ENCODE results near the gene WIF1.

Gene WIF1, protein sequence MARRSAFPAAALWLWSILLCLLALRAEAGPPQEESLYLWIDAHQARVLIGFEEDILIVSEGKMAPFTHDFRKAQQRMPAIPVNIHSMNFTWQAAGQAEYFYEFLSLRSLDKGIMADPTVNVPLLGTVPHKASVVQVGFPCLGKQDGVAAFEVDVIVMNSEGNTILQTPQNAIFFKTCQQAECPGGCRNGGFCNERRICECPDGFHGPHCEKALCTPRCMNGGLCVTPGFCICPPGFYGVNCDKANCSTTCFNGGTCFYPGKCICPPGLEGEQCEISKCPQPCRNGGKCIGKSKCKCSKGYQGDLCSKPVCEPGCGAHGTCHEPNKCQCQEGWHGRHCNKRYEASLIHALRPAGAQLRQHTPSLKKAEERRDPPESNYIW

DNA sequence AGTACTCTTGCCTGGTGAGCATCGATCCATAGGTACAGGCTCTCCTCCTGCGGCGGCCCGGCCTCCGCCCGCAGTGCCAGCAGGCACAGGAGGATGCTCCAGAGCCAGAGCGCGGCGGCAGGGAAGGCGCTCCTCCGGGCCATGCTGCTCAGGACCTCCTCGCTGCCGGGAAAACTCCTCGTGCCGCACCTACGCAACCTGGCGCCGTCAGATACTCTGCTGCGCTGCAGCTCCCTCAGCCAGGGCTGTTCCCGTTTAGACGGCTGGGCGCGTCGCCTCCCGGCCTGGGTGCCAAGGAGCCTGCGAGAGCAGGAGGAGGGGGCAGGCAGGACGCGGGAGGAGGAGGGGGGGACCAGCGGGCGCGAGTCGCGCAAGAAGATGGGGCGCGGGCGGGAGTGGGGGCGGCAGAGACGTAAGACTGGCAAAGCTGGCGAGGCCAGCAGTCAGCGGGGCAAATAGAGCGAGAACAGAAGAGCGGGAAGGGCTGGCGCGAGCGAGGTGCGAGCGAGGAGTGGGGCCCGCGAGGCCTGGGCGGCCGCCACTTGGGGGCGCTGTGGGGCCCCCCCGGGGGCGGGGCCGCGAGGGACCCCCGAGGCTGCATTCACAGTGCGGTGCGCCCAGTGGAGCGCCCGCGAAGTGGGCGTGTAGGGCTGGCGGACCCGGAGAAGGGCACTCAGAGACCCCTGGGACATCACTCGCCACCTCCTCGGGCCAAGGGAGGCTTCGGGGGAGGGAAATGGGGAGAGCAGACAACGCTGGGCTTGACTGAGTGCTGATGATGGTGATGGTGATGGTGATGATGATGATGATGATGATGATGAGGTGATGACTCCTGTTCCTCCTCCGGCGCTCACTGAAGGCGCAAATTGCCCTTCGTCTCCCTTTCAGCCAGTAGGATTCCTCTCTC, at the start of gene WIF1:
WIF1 (minus strand) TSS at position 257 of the 907 bp plus-strand sequence; CDS start at position 143, 114 bp downstream.
- no peak for DNase-seq

DNA sequence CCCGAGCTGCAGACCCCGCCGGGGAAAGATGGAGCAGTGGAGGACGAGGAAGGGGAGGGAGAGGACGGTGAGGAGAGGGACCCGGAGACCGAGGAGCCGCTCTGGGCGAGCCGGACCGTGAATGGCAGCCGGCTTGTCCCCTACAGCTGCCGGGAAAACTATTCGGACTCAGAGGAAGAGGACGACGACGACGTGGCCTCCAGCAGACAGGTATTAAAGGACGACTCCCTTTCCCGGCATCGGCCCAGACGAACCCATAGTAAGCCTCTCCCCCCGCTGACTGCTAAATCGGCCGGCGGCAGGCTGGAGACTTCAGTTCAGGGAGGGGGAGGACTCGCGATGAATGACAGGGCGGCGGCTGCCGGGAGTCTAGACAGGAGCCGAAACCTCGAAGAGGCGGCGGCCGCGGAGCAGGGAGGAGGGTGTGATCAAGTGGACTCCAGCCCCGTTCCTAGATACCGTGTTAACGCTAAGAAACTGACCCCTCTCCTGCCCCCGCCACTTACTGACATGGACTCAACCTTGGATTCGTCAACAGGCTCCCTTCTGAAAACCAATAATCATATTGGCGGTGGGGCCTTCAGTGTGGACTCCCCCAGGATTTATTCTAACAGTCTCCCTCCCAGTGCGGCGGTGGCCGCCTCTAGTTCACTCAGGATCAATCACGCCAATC, 49.2 kb upstream of the WIF1 start:
- peak; percentile 77 for DNase-seq

DNA sequence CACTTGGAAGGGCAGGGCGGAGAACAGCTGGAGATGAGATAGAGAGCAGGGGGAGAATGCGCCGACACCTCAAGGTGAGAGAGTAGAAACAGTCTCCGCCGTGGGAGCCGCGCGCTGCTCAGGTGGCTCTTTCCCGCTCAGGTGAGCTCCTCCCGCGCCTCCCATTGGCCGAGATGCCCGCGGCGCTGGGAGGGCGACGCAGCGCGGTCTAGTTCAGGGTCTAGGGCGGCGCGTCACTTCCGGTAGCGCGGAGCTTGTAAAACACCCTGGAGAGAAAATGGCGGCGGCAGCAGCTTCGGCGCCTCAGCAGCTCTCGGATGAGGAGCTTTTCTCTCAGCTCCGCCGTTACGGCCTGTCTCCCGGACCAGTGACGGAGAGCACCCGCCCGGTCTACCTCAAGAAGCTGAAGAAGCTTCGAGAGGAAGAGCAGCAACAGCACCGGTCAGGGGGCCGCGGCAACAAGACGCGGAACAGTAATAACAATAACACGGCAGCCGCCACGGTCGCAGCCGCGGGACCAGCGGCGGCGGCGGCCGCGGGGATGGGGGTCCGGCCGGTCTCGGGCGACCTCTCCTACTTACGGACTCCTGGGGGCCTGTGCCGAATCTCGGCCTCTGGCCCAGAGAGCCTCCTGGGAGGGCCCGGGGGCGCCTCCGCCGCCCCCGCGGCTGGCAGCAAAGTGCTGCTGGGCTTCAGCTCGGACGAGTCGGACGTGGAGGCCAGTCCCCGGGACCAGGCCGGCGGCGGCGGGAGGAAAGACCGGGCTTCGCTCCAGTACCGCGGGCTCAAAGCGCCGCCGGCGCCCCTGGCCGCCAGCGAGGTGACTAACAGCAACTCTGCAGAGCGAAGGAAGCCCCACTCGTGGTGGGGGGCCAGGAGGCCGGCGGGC, 48.5 kb upstream of the WIF1 start, which contains the start of gene LEMD3:
LEMD3 (plus strand) TSS at position 264 of the 889 bp plus-strand sequence; CDS start at position 278, 14 bp downstream.
- peak; percentile 95 for DNase-seq

DNA sequence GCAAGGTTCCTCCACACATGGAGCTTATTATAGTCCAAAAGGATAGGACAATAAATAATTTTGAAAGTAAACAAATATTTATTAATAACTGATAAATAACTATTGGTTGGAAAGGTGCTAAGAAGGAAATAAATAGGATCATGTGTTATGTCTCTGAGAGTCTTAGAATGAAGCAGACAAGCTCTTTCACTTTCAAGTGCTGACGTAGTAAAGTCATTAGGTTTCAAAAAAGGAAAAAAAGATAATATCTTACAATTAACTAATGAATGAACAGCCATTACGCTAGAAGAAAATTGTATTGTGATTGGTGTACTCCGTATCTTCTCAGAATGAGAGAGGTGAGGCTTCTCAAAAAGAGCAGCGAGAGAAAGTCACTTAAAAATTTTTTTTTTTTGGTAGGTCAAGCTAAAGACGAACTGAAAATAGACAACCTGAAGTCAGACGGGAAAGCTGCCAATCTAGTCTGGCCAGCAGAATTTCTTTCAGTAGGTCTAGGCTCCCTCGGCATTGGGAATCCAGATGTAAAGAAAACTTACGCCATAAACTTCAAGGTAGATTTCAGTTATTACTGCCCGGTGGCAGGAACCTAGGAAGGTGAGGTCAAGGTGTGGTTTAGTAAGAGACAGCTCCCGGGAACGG, 47.7 kb upstream of the WIF1 start:
- DNase-seq, result peak; percentile 37

DNA sequence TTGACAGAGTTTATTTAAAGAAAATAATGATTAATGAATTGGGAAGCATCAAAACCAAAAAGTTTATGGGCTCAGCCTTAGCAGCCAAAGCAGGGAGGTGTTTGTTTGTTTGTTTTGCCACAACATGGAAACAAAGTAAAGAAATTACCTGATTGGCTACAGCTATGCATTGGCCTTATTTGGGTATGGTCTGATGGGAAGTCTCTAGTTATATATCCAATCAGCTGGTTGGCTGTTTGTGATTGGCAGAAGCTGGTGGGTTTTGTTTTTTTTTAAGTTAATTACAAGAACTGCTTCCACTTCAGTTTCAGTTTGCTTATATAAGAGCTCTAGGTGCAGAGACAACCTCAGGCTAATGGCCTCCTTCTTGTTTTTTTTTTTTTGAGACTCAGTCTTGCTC, 43.7 kb upstream of the WIF1 start:
- no peak for DNase-seq

DNA sequence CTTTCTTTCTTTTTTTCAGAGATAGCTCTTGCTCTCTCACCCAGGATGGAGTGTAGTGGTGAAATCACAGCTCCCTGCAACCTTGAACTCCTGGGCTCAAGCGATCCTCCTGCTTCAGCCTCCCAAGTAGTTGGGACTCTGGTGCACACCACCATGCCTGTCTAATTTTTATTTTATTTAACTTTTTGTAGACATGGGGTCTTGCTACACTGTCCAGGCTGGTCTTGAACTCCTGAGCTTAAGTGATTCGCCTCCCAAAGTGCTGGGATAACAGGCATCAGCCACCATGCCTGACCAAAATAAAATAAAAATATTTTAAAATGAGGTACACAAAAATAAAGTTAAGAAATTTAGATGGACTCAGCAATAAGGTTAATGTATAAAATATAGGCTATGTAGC, 43.1 kb upstream of the WIF1 start:
- DNase-seq, result no peak

DNA sequence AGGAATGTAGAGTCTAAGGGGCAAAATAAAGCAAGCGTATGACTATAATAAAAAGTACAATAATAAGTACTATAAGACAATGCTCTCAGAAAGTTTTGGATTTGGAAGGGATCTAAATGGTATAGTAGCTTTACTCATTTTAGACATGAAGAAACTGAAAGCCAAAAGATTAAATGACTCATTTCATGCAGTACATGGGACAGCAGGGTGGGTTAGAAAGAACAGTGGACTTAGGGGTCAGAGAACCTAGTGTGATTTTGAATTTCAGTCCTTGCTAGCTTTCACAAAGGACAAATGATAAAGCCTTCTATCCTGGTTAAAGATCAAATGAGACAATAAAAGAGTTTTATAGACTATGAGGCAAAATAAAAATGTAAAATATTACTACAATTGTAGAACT, 41.5 kb upstream of the WIF1 start:
- no peak for DNase-seq

DNA sequence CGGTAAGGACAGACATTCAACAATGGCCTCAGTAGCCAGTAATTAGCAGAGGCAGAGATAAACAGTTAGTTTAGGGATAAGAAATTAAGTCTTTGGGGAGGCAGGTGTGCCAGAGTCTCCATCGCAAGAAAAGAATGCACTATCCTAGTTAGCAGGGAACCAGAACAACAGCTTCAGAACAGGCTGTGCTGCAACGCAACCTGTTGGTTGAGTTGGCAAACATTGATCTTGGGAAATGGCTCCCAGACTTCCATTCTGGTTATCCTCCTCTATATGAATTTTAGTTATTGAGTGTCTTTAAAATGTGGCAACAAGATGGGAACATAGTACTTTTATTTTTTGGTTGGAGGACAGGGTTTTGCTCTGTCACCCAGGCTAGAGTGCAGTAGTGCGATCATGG, 36.0 kb upstream of the WIF1 start:
- DNase-seq, result no peak

DNA sequence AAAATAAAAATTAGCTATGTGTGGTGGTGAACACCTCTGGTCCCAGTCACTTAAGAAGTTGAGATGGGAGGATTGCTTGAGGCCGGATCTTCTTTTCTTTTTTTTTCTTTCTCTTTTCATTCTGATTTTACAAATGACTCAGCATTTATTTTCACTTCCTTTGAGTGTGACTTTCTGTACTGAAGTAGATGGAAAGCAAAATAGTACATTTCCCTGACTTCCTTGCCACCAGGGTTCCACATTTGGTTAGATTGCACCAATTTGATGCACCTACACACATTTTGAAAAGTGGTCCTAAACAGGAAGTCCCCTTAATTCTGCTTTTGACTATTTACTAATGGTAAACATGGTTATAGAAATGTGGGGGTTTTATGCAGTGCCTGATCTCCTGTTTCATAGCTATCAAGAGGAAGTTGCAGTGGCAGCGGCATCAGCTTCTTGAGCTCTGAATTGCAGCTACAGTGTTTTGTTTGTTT, 35.3 kb upstream of the WIF1 start:
- DNase-seq, result peak; percentile 21

DNA sequence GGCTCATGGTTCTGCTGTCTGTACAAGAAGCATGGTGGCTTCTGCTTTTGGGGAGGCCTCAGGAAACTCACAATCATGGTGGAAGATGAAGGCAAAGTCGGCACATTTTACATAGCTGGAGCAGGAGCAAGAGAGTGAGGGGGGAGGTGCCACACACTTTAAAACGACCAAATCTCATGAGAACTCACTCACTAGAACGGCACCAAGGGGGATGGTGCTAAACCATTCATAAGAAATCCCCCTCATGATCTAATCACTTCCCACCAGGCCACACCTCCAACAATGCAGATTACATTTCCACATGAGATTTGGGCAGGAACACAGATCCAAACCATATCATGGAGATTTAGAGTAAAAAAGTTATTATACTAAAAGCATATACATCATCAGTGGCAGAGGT, 34.7 kb upstream of the WIF1 start:
- DNase-seq, result no peak

DNA sequence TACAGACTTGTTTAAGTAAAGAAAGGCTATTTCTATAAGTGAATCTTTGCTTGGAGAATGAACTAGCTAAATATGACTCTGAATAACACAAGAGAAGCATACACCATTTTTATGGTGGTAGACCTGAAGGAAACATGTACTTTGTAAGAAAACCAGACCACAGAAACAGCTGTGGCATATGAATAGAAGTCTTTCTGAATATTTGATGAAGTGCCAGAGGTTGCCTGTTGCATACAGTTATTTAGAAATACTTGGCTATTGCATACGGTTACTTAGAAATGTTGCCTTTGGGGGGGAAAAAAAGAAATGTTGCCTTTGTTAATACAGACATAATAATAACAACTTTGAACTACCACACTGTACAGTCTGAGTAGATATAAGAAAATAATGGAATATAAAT, 31.5 kb upstream of the WIF1 start:
- DNase-seq, result no peak

DNA sequence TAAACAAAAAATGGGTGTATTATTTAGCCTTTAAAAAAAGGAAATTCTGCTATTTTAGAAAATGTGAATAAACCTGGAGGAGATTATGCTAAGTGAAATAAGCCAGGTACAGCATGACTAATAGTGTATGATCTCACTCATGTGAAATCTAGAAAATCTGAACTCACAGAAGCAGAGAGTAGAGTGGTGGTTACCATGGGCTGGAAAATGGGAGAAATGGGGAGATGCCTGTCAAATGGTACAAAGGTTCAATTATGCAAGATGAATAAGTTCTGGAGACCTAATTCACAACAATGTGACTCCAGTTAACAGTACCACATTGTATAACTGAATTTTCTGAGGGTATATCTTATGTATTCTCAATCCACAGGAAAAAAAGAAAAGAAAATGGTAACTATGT, 30.9 kb upstream of the WIF1 start:
- DNase-seq, result no peak

DNA sequence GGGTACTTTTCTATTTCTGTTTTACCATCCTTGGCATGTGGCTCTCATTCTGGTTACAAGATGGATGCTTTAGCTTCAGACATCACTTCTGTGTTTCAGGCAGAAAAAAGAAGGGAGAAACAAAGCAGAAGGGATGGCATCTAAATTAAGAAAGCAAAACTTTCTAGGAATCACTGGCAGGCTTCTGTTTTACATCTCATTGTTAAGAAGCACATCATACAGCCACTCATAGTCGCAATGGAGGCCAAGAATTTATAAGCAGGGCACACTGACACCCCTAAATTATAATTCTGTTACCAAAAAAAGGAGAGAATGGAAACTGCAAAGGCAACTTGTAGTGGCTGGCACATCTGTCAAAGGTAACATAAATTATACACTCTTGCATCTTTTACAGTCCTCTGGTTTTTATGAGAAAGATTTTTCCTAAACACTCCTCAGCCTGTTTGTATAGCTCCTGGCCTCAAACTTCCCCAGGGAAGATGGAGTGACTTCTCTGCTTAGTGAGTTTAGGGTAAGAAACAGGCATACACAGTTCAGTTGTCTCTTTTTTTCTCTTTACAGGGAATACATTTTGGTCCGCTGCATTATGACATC, 26.3 kb upstream of the WIF1 start:
- DNase-seq, result no peak

DNA sequence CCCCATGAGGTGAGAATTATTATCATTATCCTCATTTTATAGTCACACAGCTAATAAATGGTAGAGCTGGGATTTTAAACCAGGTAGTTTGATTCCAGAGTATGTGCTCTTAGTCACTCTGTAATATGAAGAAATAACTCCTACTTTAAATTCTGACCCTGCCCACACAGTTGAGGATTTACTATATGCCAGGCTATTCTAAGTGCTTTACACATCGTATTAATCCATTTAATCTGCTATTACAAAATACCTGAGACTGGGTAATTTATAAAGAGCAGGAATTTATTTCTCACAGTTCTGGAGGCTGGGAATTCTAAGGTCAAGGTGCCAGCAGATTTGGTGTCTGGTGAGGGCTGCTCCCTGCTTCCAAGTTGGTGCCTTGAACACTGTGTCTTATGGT, 19.6 kb upstream of the WIF1 start:
- no peak for DNase-seq

DNA sequence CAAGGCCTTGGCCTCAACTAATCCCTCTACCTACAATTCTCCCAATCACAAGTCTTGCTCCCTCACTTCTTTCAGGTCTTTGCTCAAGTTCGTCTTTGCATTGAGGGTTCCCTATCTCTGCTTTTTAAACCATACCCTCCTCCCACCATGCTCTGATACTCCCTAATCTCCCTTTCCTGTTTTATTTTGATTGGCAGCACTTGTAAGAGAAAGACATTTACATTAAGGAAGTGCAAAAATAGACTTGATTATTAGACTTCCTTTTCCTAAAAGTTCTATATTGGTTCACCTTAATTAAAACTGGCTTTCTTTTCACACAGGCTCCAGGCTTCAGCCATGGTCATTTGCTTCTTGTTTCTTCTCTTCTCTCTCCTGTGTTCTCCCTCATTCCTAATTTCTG, 18.3 kb upstream of the WIF1 start:
- no peak for DNase-seq

DNA sequence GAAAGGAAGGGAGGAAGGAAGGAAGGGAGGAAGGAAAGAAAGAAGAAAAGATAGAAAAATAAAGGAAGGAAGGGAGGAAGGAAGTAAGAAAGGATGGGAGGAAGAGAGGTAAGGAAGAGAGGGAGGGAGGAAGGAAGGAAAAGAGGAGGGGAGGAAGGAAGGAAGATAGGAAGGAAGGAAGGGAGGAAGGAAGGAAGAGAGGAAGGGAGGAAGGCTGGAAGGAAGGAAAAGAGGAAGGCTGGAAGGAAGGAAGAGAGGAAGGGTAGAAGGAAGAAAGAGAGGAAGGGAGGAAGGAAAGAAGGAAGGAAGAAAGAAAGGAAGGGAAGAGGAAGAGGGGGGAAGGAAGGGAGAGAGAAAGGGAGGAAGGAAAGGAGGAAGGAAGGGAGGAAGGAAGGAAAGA, 12.8 kb upstream of the WIF1 start:
- DNase-seq, result no peak

DNA sequence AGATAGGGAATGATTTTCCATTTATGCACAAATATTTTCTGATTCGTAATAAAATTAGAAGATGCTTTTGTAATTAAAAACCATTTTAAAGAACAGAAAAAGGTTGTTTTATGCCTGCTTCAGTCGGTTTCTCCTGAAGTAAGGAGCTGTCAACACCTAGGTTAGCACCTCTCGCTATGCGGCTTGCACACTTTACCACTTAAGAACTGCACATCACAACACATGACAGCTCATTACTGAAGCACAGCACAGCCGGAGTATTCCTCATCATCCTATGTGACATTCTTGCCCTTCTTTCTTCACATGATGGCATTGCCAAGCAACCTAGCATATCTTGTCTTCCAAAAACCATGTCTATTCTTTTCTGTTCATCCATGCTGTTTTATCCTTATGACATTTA, 5.4 kb upstream of the WIF1 start:
- no peak for DNase-seq

DNA sequence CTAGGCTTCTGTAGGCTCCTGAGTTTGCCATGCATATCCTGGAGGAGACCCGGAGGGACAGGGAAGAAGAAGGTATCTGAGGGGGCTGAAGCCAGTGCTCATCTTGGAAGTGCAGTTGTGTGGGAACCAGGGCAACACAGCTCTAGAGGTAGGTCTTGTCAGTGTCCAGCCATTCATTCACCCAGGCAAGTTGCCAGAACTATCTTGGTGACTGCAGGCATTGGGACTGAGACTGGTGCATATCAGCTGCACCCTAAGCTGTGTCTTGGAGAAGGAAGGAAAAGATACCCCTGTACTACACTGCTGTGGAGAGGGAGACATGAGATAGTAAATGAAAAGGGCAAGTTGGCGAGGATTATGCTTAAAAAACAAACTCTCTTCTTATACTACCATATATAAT, 4.9 kb upstream of the WIF1 start:
- DNase-seq, result no peak

DNA sequence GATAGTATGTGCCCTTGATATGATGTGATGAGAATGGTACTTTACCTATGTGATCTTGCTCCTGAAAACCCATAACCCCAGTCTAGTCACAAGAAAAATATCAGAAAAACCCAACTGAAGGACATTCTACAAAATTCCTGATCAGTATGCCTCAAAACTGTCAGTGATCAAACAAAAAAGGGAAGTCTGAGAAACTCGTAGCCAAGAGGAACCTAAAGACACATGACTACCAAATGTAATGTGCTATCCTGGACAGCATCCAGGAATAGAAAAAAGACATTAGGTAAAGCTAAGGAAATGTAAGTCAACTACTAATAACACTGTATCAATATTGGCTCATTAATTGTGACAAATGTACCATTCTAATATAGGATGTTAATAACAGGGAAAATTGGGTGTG, 4.1 kb upstream of the WIF1 start:
- DNase-seq, result no peak

DNA sequence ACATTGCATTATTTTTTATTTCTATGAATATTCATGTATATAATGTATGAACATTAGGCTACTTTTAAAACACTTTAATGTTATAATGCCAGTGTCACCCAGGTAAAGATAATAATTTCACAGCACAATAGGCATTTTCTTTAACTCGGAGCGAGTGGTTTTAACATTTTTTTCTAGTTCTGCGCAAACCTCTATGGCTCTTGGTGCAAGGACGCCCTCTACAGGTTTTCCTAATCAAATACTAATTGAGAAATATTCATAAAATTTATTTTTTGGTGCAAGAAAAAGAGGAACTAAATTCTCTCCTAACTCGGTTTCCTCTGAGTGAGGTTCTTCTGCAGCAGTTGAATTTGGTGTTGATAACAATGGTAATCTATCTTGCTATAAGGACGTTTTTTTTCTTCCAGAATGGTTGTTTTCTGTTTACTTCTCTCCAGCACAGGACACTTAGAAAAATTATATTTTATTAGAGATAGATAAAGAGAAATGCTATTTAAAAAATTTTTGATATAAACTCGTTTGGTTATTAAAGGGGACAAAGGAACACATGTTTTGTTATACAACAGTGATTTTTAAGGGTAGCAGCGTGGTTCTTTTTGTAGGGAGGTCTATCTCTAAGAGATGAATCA, 2.4 kb upstream of the WIF1 start:
- peak; percentile 26 for DNase-seq

DNA sequence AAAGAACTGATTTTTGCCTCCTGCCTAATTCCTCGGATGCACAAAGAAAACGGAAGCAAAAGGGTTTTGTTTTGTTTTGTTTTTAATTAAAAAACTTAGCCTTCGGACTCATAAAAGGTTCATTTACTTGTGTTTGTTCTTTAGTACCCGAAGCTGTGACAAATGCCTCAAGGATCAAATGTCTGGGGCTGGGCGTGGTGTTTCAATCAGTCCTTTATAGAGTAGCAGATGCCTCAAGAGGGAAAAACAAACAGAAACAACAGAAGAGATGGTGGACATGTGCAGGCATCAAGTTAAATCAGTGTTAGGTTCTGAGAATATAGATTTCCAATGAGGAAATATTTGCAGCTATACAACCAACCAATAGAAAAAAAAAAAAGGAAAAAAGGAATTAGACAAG, 1.6 kb upstream of the WIF1 start:
- no peak for DNase-seq
